Measurements from ENCODE around the gene FRYL.

Gene FRYL

DNA sequence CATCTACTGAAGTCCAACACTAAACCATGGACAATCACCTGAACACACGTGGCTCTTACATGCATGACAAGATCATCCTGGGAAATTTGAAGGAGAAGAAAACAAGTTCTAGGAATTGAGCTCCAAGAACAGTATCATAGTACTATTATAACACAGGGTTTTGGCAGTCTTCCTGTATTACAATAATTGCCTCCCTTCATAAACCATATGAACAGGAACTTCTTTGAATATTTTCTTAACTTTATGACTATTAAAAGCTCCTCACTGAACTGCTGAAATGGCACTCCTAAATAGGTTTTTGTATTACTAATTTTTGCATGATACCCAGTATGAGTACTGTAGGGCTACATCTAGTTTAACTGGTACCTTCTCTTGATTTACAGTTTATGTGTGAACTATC is 160.0 kb downstream of the FRYL start:
- no peak for DNase-seq (ENCODE audit: low read depth)

DNA sequence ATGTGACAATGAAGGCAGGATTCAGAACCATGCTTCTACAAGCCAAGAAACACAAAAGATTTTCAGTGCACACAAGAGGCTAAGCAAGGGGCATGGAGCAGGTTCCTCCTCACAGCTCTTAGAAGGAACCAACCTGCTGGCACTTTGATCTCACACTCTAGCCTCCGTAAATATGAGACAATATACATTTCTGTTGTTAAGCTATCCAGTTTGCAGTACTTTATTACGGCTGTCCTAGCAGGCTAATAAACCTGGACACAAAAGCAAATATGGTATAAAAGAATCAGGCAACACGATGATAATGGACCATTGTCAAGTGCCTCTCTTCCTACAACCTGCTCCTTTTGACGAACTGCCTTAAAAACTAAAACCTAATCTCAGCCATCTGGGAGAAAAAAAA is 175.6 kb downstream of the FRYL start:
- no peak for DNase-seq (ENCODE audit: low read depth)

- no peak for DNase-seq (ENCODE audit: low read depth)
Measured at GRCh38 chr4:48604041-48604440, 176.0 kb downstream of the FRYL start.

DNA sequence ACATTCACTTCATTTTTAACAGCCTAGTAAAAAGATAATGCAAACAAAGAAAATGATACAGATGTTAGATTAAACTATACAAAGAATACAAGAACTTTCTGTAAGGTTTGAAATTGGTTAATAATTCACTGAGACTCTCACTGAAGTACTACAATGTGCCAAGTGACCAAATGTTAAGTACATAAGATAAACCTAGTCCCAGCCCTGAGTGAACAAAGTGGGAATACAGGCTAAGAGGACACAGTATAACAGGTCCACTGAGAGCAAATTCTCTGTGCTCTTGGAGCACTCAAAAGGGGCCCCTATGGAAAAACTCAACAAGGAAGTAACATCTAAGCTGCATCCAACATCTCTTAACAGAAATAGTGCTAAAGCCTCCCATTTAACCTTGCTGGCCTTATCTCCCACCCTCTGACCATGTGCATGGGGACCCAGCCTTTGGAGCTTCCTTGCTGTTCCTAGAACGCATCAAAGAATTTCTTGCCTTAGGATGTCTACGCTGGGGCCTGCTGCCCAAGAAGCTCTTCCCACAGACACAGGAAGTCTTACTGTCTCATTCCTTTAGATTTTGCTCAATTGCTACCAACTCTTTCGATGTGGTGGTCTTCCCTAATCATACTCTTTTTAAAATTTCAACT is 176.6 kb downstream of the FRYL start:
- no peak for DNase-seq (ENCODE audit: low read depth)

- no peak for DNase-seq (ENCODE audit: low read depth)
Measured at GRCh38 chr4:48602763-48603162, 177.3 kb downstream of the FRYL start.

GRCh38 chr4:48602222-48602621 is 177.9 kb downstream of the FRYL start:
- peak; percentile 44 for DNase-seq (ENCODE audit: low read depth)

DNA sequence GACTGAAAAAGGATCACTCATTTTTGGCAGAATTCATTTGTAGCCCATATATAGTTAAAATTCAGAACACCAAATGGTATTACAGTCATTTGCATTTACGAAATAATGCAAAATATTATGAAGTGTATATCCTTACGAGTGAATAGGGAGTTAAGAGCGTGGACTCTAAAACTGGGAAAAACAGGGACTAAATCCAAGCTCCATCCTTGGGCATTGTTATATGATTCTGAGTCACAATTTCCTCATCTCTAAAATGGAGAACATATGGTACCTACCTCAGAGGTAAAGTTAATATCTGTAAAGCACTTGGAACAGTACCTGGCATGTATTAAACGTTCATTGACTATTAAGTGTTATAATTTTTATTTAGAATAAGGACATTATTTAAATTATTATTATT is 183.7 kb downstream of the FRYL start:
- no peak for DNase-seq (ENCODE audit: low read depth)

- no peak for DNase-seq (ENCODE audit: low read depth)
Measured at GRCh38 chr4:48594180-48594579, 185.9 kb downstream of the FRYL start.

DNA sequence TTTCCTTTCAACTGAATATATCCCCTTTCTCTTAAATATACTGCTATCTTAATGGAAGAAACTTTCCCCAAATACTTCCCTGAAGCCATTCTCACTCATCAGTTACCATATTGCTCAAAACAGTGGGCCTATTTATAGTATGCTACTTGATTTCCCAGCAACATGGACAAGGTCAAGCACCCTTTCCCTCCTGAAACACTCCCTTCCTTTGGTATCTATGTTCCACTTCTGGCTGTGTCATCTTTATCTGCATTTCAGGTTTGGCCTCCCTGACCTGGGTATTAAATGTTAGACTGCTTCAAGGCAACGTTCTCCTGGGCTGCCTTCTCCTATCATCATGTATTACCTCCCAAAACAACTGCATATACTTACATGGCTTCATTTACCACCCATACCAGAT is 188.7 kb downstream of the FRYL start:
- no peak for DNase-seq (ENCODE audit: low read depth)

GRCh38 chr4:48590884-48591283 is 189.2 kb downstream of the FRYL start:
- no peak for DNase-seq (ENCODE audit: low read depth)

- no peak for DNase-seq (ENCODE audit: low read depth)
Measured at GRCh38 chr4:48589098-48589445, 191.0 kb downstream of the FRYL start.

DNA sequence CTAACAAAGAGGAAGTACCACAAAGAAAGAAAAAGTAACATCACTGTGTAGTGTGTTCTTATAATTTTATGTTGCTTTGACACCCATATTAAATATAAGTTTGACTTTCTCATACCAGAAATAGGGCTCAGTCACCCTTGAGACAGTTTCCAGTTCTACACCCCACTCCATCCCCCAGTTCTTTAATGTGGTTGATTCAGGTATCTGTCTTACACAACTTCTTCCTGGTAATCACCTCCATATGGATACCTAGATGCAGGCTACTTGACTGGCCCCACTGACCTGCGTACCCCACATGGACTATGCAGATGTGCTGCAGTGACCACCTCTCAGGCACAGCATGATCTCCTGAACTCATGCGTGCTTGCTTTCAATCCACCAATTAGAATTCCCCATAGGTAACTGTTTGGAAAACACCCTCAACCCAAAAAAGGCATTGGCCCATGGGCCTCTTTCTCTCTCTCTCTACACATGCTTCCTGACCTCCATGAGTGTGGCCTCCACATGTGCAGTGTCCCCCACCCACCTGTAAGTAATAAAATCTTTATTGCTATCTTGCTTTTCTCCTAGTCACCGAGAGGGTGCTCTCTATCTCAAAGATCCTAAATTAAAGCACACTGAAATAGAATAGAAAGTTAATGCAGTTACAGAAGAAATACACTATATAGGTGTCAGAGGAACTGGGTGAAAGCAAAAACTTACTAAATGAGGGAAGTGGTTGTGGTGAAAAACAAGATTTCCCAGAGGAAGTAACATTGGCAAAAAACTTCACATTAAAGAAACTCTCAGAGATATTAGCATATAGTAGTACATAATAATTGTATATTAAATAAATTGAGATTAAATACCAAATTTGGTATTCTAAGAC is 191.6 kb downstream of the FRYL start:
- DNase-seq (ENCODE audit: low read depth), result no peak

- DNase-seq (ENCODE audit: low read depth), result no peak
Measured at GRCh38 chr4:48585401-48585800, 194.7 kb downstream of the FRYL start.

GRCh38 chr4:48578132-48578968 is 201.7 kb downstream of the FRYL start:
- peak; percentile 64 for DNase-seq (ENCODE audit: low read depth)

GRCh38 chr4:48575964-48576363 is 204.1 kb downstream of the FRYL start:
- DNase-seq (ENCODE audit: low read depth), result no peak

DNA sequence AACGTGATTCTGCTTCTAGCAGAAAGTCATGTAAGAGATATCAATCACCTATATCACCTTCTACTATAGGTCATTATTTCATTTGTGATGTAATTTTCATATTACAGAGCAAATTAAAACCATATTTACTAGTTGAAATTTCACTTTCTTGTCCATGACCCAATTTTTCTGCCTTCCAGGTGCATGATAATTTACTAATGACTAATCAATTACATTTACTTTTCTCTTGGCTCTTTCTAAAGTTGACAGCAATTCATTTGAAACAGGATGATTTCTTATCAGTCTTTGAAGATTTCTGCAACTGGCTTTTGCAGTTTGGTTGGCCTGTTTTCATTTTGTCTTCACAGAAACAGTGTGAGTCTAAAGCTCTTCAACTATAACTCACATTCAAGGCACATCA is 208.6 kb downstream of the FRYL start:
- no peak for DNase-seq (ENCODE audit: low read depth)

GRCh38 chr4:48570646-48571220 is 209.3 kb downstream of the FRYL start:
- DNase-seq (ENCODE audit: low read depth), result peak; percentile 38

DNA sequence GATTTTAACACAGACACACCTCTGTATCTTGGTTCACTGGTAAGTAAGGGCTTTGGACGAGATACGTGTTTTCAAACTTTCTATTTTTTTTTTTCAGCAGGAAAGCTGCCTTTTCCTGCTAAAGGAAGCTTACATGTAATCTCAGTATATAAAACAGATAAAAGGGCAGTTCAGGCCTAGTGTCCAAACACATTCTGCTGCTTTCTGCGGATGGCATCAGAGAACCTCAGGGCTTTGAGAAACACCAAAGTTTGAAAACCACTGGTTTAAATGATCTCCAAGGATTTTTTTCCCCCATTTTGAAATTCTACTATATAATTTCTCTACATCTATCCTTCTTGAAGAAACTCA is 214.1 kb downstream of the FRYL start:
- DNase-seq (ENCODE audit: low read depth), result no peak

DNA sequence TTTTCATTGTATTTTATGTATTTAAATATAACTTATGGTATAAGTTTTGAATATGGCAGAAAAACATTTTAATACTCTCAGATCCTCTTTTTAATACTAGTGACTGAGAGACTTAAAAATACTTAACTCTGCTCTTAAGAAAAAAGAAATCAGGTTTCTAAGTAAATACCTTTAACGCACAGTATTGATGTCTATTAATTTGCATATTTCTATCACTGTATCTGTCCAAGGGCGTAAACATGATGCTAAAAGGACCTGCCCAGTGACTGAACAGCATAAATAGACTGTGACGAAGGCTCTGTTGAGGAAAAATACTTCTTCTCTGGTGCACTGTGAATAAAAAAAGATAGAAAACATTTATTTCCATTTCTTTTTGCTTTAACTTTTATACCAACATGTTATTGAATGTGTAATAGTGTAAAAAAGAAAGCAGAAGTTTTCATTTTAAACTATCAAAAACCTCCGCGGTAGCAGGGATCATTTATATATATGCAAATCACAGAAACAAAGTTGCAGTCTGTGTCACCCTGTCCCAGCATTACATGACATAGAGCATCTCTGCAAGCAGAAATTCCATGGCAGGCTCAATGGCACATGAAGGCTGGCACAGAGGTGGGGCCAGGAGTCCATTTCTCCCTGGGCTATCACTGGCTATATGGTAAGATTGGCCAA is 214.6 kb downstream of the FRYL start:
- no peak for DNase-seq (ENCODE audit: low read depth)

- DNase-seq (ENCODE audit: low read depth), result no peak
Measured at GRCh38 chr4:48564151-48564550, 215.9 kb downstream of the FRYL start.

- DNase-seq (ENCODE audit: low read depth), result no peak
Measured at GRCh38 chr4:48558819-48559218, 221.3 kb downstream of the FRYL start.

GRCh38 chr4:48558026-48558425 is 222.1 kb downstream of the FRYL start:
- DNase-seq (ENCODE audit: low read depth), result no peak

Data from stromal cell of bone marrow (primary cell).